A673 (cell line): Measurements from ENCODE around the gene TPST1.

ENCODE experiments used
- EZH2 ChIP-seq: fragments of 200-600 bp; sonication (generic); IDR thresholded peaks from 2 replicates; pipeline ENCODE4 v1.6.1; 2017; ENCODE audit warnings: borderline replicate concordance, low read depth, mild to moderate bottlenecking, mixed read lengths, antibody characterized with exemption, low read length; ENCODE audit not compliant: poor library complexity, severe bottlenecking
- TF ChIP-seq, protein P1 (sequence below): fragments of 300-800, 200-600 bp; sonication (generic); conservative IDR thresholded peaks from 2 replicates; pipeline ENCODE4 v1.5.1; 2017; ENCODE audit warnings: low read depth, mild to moderate bottlenecking, antibody characterized with exemption, low read length, moderate library complexity, mixed read lengths

DNA sequence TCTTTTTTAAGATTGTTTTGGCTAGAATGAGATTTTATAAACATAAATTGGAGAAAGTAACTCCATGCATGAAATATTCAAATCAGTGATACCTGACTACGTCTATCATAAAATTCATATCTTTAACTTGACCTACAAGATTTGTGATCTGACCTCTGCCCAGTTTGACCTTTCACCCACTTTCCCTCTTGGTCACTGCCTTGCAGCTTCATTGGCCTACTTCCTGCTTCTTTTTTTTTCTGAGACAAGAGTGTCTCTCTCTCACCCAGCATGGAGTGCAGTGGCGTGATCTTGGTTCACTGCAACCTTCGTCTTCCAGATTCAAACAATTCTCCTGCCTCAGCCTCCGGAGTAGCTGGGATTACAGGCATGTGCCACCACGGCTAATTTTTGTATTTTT is 28.5 kb downstream of the TPST1 start:
- TF ChIP-seq, protein P1, sequence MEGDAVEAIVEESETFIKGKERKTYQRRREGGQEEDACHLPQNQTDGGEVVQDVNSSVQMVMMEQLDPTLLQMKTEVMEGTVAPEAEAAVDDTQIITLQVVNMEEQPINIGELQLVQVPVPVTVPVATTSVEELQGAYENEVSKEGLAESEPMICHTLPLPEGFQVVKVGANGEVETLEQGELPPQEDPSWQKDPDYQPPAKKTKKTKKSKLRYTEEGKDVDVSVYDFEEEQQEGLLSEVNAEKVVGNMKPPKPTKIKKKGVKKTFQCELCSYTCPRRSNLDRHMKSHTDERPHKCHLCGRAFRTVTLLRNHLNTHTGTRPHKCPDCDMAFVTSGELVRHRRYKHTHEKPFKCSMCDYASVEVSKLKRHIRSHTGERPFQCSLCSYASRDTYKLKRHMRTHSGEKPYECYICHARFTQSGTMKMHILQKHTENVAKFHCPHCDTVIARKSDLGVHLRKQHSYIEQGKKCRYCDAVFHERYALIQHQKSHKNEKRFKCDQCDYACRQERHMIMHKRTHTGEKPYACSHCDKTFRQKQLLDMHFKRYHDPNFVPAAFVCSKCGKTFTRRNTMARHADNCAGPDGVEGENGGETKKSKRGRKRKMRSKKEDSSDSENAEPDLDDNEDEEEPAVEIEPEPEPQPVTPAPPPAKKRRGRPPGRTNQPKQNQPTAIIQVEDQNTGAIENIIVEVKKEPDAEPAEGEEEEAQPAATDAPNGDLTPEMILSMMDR: no peak
- no peak for TF ChIP-seq EZH2
